Spleen (tissue), 7 donors: ENCODE measurements around the gene HSPBP1.

Experiments used
- CTCF ChIP-seq, 11 experiments: fragments of 200-600 bp in 7 of 11; fragments of 450-650 bp in 4 of 11; sonication (generic) in 4 of 11; IDR thresholded peaks in 8 of 11; conservative IDR thresholded peaks in 3 of 11; 1 replicate in 7 of 11; 2 replicates in 4 of 11; pipeline versions ENCODE4 v1.4.0 to v1.8.0; 2016 to 2021; ENCODE audit warnings: antibody characterized with exemption in 11 of 11, inconsistent platforms in 4 of 11, mild to moderate bottlenecking in 1 of 11
- POLR2A ChIP-seq, 3 donors: fragments of 450-650 bp; IDR thresholded peaks; one replicate each; pipeline ENCODE4 v1.5.1; 2017; ENCODE audit warnings: antibody characterized with exemption in 3 of 3, mild to moderate bottlenecking in 1 of 3
- POLR2AphosphoS5 ChIP-seq, 3 donors: sonication (generic); formaldehyde crosslinking; IDR thresholded peaks; one replicate each; pipeline ENCODE4 v1.5.1; 2017; ENCODE audit warnings: antibody characterized with exemption in 3 of 3
- donor health status: DM: no; HTN: no; CAD: no; lungs with moderate emphysema.
- donor health status: DM: no; HTN: no; CAD: no.
- donor health status: DM: no; HTN: no; CAD: no.

- TF ChIP-seq CTCF (IDR thresholded peaks at IDR 0.05 in 8 of 11, conservative IDR thresholded peaks at IDR 0.05 in 3 of 11) (no peak), POLR2A (IDR thresholded peaks at IDR 0.05) (no peak), POLR2AphosphoS5 (IDR thresholded peaks at IDR 0.05) (no peak)
Measured at GRCh38 chr19:55269299-55269698, 10.6 kb downstream of the HSPBP1 start.
